ENCODE results near the gene KRT16. TPM values are rescaled to one million over a fixed set of nuclear protein-coding genes. Genes with fewer than 3 reads are reported as not detected.

KRT16 gene
- total RNA-seq, 1 experiment from 2014 or later, result not detected

DNA sequence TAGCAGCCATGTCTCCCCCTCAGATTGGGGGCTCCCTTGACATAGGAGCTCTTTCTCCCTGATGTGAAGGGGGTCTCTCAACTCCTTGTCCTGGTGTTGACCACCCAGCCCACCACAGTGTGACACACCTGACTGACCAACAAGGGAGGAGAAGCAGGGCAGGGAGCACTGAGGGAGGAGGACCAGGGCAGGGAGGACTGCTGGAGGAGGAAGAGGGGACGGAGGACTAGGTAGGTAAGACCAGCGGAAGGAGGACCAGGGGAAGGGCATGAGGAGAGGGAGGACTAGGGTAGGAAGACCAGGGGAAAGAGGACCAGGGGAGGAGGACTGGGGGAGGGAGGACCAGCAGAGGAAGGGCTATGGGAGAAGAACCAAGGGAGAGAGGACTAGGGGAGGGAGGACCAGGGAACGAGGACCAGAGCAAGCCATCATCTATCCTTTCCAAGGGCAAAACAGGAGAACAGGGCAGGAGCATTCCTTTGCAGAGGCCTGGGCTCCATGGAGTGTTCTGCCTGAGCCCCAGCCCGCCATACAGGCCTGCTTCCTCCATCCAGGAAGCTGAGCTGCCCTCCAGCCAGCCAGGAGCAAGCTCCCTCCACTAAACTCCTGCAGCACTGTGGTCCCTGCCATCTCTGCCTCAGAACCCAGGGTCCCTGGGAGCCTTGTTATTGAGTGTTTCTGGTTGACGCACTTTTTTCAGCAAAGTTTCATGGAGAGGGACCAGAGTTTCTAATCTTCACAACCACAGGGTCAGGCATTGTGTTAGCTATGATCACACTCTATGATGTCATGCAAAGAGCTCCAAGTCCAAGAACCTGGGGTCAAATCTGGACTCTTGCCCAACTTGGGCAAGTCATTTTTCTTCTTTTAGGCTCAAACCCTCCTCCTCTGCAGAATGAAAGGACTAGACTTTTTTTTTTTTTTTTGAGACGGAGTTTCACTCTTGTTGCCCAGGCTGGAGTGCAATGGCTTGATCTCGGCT, 27.2 kb upstream of the KRT16 start:
- TF ChIP-seq, protein P1, sequence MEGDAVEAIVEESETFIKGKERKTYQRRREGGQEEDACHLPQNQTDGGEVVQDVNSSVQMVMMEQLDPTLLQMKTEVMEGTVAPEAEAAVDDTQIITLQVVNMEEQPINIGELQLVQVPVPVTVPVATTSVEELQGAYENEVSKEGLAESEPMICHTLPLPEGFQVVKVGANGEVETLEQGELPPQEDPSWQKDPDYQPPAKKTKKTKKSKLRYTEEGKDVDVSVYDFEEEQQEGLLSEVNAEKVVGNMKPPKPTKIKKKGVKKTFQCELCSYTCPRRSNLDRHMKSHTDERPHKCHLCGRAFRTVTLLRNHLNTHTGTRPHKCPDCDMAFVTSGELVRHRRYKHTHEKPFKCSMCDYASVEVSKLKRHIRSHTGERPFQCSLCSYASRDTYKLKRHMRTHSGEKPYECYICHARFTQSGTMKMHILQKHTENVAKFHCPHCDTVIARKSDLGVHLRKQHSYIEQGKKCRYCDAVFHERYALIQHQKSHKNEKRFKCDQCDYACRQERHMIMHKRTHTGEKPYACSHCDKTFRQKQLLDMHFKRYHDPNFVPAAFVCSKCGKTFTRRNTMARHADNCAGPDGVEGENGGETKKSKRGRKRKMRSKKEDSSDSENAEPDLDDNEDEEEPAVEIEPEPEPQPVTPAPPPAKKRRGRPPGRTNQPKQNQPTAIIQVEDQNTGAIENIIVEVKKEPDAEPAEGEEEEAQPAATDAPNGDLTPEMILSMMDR (conservative IDR thresholded peaks at IDR 0.05), result no peak
- Histone ChIP-seq H3K23ac (ENCODE audit: insufficient read length, low read depth, low read length) (no peak overlapping the region), H2BK12ac (ENCODE audit: insufficient read length, low read depth, low read length) (no peak overlapping the region), H3K79me2 (ENCODE audit: insufficient read depth, low read length) (no peaks in the 10 kb centered on the region), H4K8ac (replicated peaks; ENCODE audit: insufficient read length, low read depth, low read length) (no peak overlapping the region), H3K23me2 (ENCODE audit: insufficient read length, low read depth, low read length, poor library complexity, severe bottlenecking) (no peaks in the 10 kb centered on the region), H3K9ac (ENCODE audit: extremely low read depth, insufficient read length, low read length) (no peak overlapping the region), H4K5ac (ENCODE audit: insufficient read length, low read depth, low read length) (no peak overlapping the region), H2BK20ac (ENCODE audit: low read depth, low read length, poor library complexity, severe bottlenecking) (no peak overlapping the region), H3K27ac (ENCODE audit: insufficient read length, low read depth, low read length) (no peak overlapping the region), H3K56ac (ENCODE audit: insufficient read length, low read depth, low read length) (no peak overlapping the region), H4K20me1 (ENCODE audit: control insufficient read depth, insufficient read depth, insufficient read length) (no peaks in the 10 kb centered on the region), H3K18ac (ENCODE audit: insufficient read length, low read depth, low read length) (no peak overlapping the region), H2BK120ac (ENCODE audit: low read depth, low read length, poor library complexity, severe bottlenecking) (no peak overlapping the region), H2AK5ac (ENCODE audit: insufficient read length, low read length) (no peak overlapping the region), H2BK5ac (ENCODE audit: insufficient read length, low read length) (no peak overlapping the region), H3K79me1 (ENCODE audit: insufficient read depth, low read depth, low read length, poor library complexity, severe bottlenecking) (no peaks in the 10 kb centered on the region), H3T11ph (ENCODE audit: low read length) (no peak overlapping the region), H3K4me2 (ENCODE audit: insufficient read depth, insufficient read length, low read length) (no peak overlapping the region), H2BK15ac (ENCODE audit: low read depth, low read length) (no peak overlapping the region), H3K4me1 (ENCODE audit: insufficient read depth, low read length) (no peaks in the 10 kb centered on the region), H4K91ac (ENCODE audit: insufficient read length, low read depth, low read length) (no peak overlapping the region), H3K9me3 (ENCODE audit: control insufficient read depth, low read depth, low read length) (no peaks in the 10 kb centered on the region), H3K27me3 (ENCODE audit: insufficient read depth, low read length) (no peaks in the 10 kb centered on the region), H3K14ac (ENCODE audit: insufficient read depth, low read length) (no peak overlapping the region), H2AFZ (ENCODE audit: low read length) (no peak overlapping the region), H3K4ac (ENCODE audit: low read depth, low read length) (no peak overlapping the region)
- Mint-ChIP-seq H3K27ac (peak overlapping the region in 1 of 3 experiments; percentile 54; a peak in 1 of 7 replicates), H3K9me3 (no peaks in the 10 kb centered on the region), H3K4me3 (no peak overlapping the region), H3K27me3 (ENCODE audit: low read depth) (no peaks in the 10 kb centered on the region; the same call in 1 of the 2 replicates), H3K36me3 (ENCODE audit: insufficient read depth in 1 of 3, low read depth in 3 of 3) (no peaks in the 10 kb centered on the region), H3K4me1 (peaks cover 9 to 15% of the 10 kb centered on the region in 2 experiments)
- no CpG with 5 or more reads among the region's 7 CpGs for WGBS (ENCODE audit: extremely low coverage, insufficient read length, low lambda C conversion rate)
- DNase-seq, result no peak
